GM12875 (cell line): Measurements from ENCODE around the gene CBY1.
"Not testable (repeated sequence)": the region's sequence is repeated elsewhere in the genome, so short reads cannot be mapped to it uniquely, and the experiment has no call there.

Source experiments
- H3K4me3 ChIP-seq: one replicate; pipeline ENCODE4 v1.5.1; 2011; ENCODE audit warnings: low read depth, low read length, control low read depth
- CTCF ChIP-seq: IDR thresholded peaks from 2 replicates; pipeline ENCODE4 v1.5.1; 2011; ENCODE audit warnings: low read depth, mild to moderate bottlenecking, control low read depth, inconsistent platforms, low read length, moderate library complexity, borderline replicate concordance; ENCODE audit not compliant: insufficient read depth

The CBY1 gene

DNA sequence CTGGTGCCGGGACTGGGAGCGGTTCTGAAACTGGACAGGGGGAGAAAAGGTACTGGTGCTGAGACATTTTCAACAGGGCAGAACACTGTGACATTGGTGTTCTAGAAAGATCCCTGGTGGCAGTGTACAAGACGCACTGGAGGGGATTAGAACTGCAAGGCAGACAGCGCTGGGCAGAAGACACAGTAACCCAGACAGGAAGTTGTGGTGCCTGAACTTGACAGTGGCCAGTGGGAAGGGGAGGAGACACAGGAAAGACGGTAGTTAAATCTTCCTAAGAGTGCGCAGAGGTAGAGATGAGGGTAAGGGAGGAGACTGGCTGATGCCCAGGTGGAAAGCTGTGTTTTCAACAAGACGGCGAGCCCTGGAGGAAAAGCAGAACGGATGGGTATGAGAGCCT, 24.7 kb upstream of the CBY1 start:
- no peak for TF ChIP-seq CTCF
- H3K4me3 ChIP-seq, result no peak overlapping the region

DNA sequence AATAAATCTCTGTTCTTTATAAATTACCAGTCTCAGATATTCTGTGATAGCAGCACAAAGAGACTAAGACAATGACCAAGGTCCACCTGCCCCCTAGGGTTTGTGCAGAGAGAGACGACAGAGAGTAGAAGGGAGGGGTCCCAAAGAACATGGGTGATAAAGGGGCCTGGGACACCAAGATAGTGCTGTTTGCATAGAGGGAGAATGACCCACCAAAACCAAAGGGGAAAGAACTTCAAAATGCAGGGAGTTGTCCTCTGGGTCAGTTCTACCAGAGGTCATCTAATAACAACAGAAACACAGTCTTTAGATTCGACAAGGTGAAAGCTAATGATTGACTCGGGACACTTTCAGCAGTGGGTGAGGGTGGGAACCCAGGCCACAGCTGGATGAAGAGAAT, 23.9 kb upstream of the CBY1 start:
- H3K4me3 ChIP-seq, result no peak overlapping the region
- no peak for TF ChIP-seq CTCF

- no peak overlapping the region for H3K4me3 ChIP-seq
- TF ChIP-seq CTCF, result no peak
Measured at GRCh38 chr22:38638216-38638615, 18.2 kb upstream of the CBY1 start.

- no peak for TF ChIP-seq CTCF
- H3K4me3 ChIP-seq, result no peak overlapping the region
Measured at GRCh38 chr22:38638728-38639127, 17.7 kb upstream of the CBY1 start.

DNA sequence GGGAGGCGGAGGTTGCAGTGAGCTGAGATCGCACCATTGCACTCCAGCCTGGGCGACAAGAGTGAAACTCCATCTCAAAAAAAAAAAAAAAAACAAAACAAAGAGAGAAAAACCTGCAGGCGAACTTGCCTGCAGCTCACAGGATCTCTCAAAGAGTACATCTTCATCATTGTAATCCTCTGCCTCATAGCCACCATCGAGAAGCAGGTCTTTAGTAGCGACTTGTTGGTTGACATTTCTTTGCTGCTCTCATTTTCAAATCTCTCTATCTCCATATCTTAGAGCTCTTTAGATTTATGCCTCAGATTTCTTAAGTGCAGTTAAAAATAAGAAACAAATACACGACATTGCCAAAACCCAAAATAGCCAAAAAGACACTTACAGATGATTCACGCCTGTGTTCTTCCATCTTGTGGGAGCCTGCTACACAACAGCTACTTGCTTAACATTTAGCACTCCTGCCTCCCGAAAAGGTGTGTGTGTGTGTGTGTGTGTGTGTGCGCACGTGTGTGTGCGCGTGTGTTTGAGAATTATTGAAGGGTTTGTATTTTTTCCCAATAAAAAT, 14.9 kb upstream of the CBY1 start:
- no peak for TF ChIP-seq CTCF
- H3K4me3 ChIP-seq, result no peak overlapping the region

DNA sequence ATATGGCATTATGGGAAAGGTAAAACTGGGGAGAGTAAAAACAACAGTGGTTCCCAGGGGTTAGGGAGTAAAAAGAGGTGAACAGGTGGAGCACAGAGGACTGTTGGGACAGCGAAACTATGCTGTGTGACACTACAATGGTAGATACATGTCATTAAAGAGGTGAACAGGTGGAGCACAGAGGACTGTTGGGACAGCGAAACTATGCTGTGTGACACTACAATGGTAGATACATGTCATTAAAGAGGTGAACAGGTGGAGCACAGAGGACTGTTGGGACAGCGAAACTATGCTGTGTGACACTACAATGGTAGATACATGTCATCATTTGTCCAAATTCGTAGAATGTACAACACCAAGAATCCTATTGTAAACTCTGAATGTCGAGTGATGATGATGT, 12.2 kb upstream of the CBY1 start:
- not testable (repeated sequence) for H3K4me3 ChIP-seq

DNA sequence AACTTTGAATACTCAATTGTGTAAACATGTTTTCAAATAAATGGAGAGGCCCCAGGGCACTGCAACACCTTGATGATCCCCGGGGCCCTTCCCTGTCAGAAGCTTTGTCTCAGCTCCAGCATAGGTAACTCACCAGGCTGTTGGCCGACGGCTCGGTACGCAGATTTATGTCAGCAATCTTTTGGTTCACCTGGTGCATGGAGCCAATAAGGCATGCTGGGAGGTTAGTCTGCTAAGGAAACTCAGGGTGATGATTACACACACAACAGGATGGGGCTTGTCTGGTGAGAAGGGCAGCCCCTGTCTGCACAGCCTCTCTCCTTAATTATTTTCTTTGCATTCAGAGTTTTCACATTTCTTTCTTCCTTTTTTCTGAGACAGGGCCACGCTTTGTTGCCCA, 11.0 kb upstream of the CBY1 start:
- TF ChIP-seq CTCF, result no peak

DNA sequence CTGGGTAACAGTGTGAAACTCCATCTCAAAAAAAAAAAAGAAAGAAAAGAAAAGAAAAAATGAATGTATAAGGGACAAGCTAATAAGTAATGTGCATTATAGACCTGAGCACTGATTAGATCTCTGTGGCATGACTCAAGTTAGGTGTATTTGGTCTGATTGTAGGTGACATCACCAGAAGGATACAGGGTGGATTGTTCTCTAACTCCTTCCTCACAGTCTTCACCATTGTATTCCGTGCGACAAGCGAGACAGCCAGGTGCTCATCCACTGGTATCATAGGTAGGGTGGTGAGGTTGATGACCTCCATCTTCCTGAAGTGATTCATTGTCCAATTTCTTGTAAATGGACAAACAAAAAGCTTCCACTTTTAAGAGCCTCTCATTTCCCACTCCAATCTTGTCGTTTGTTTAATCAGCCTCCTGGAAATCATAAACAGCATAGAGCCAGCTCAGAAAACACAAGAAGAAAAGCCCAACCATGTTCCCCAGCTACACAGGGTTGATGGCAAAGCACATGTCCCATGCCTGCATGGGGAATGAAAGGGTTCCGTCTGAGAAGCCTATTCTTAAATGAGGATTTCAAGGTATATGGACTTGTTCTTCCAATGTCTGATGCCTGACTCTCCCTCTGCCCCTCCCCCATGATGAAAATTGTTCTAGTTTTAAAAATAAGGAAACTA, 6.5 kb upstream of the CBY1 start:
- H3K4me3 ChIP-seq, result no peak overlapping the region
- no peak for TF ChIP-seq CTCF

More for the DNA sequence above, 11.0 kb upstream of the CBY1 start:
- H3K4me3 ChIP-seq, result no peak overlapping the region
